K562 (cell line): ENCODE results near the gene SOX12. TPM values are rescaled to one million over a fixed set of nuclear protein-coding genes. Genes with fewer than 3 reads are reported as not detected.
A peak's percentile ranks its signal among the peaks of the same experiment; 100 is the strongest.

Experiments used
- COPS2 ChIP-seq: fragments of 450-650 bp; conservative IDR thresholded peaks from 2 replicates; pipeline ENCODE4 v1.6.1; 2016; ENCODE audit warnings: mild to moderate bottlenecking, moderate library complexity
- CTCF ChIP-seq, 3 experiments: IDR thresholded peaks in 2 of 3; conservative IDR thresholded peaks in 1 of 3; 2 replicates each; pipeline ENCODE4 v1.5.1; 2011 to 2012; ENCODE audit warnings: low read length in 3 of 3, mild to moderate bottlenecking in 3 of 3, control low read depth in 2 of 3, improper control_type of control experiment in 1 of 3, inconsistent platforms in 1 of 3, low read depth in 1 of 3, mixed read lengths in 1 of 3, moderate library complexity in 1 of 3; ENCODE audit not compliant: insufficient read depth in 2 of 3
- ESRRA ChIP-seq: fragments of 450-650 bp; IDR thresholded peaks from 2 replicates; pipeline ENCODE4 v1.6.1; 2014; ENCODE audit warnings: low read depth, mild to moderate bottlenecking, moderate library complexity, borderline replicate concordance
- KDM5B ChIP-seq: fragments of 200-600 bp; sonication (generic); IDR thresholded peaks from 2 replicates; pipeline ENCODE4 v1.6.1; 2012; ENCODE audit warnings: low read depth, mild to moderate bottlenecking, moderate library complexity, low read length, control low read depth, inconsistent platforms; ENCODE audit not compliant: insufficient replicate concordance
- NR2C2 ChIP-seq, 2 experiments: fragments of 200-800 bp in 1 of 2; sonication (Bioruptor generic) in 1 of 2; sonication (generic) in 1 of 2; formaldehyde crosslinking in 1 of 2; IDR thresholded peaks; 2 replicates each; pipeline versions ENCODE4 v1.6.1 to v1.8.0; 2016 to 2022; ENCODE audit warnings: mild to moderate bottlenecking in 1 of 2, missing compliant biosample characterization in 1 of 2, missing genetic modification characterization in 1 of 2, missing genetic modification reagents in 1 of 2
- SAP30 ChIP-seq: fragments of 200-600 bp; sonication (generic); IDR thresholded peaks from 2 replicates; pipeline ENCODE4 v1.6.1; 2012; ENCODE audit warnings: borderline replicate concordance, low read depth, mild to moderate bottlenecking, moderate library complexity, low read length, control low read depth, inconsistent platforms; ENCODE audit not compliant: insufficient read depth, poor library complexity, severe bottlenecking
- SMC3 ChIP-seq: conservative IDR thresholded peaks from 2 replicates; pipeline ENCODE4 v1.6.1; 2011; ENCODE audit warnings: low read depth, low read length, improper control_type of control experiment; ENCODE audit not compliant: insufficient read depth
- XRCC3 ChIP-seq: fragments of 450-650 bp; IDR thresholded peaks from 2 replicates; pipeline ENCODE4 v1.6.1; 2017; ENCODE audit warnings: mild to moderate bottlenecking, moderate library complexity
- ZFPM2 ChIP-seq: fragments of 250-450 bp; sonication (Bioruptor Pico); IDR thresholded peaks from 2 replicates; pipeline ENCODE4 v1.5.1; 2022; ENCODE audit warnings: mild to moderate bottlenecking
- ZNF12 ChIP-seq: sonication (generic); formaldehyde crosslinking; IDR thresholded peaks from 2 replicates; pipeline ENCODE4 v1.4.0; 2020; ENCODE audit warnings: mild to moderate bottlenecking, missing genetic modification reagents
- ZNF561 ChIP-seq: fragments of 450-650 bp; formaldehyde crosslinking; conservative IDR thresholded peaks from 2 replicates; pipeline ENCODE4 v1.4.0; 2020; ENCODE audit warnings: mild to moderate bottlenecking, moderate library complexity
- polyA plus RNA-seq, 8 experiments: library from polyadenylated mRNA; depleted of rRNA in 4 of 8; stranded (reverse) in 5 of 8; unstranded in 3 of 8; fragments of >200 nt; fragmentation: Nextera tagmentation in 2 of 8; fragmentation: Illumina TruSeq in 1 of 8; extraction: Ambion mirVana in 2 of 8; extraction: Trizol in 1 of 8; gene quantifications; 2 replicates each; pipeline versions ENCODE4 v1.2.1 to v1.2.3, GENCODE V29; 2011 to 2014; ENCODE audit warnings: inconsistent platforms in 1 of 8, missing spikeins in 1 of 8
- total RNA-seq, 7 experiments: library from RNA; depleted of rRNA in 6 of 7; stranded (reverse); fragments of >200 nt in 6 of 7; fragmentation: Illumina TruSeq in 2 of 7; extraction: Trizol in 2 of 7; gene quantifications; 2 replicates each; pipeline versions ENCODE4 v1.2.1 to v1.2.3, GENCODE V29; 2011 to 2021; ENCODE audit warnings: low replicate concordance in 1 of 7
- TF ChIP-seq, protein P1 (sequence below): fragments of 200-800 bp; sonication (Bioruptor generic); IDR thresholded peaks from 2 replicates; pipeline ENCODE4 v1.6.1; 2016; ENCODE audit warnings: missing genetic modification characterization, missing compliant biosample characterization
- TF ChIP-seq, protein P2 (sequence below): sonication (generic); formaldehyde crosslinking; IDR thresholded peaks from 2 replicates; pipeline ENCODE4 v1.8.0; 2022; ENCODE audit warnings: mild to moderate bottlenecking, missing genetic modification reagents
- TF ChIP-seq, protein P3 (sequence below): fragments of 450-650 bp; IDR thresholded peaks from 2 replicates; pipeline ENCODE4 v1.6.1; 2016; ENCODE audit warnings: borderline replicate concordance

SOX12 gene
- total and polyA plus RNA-seq, 9 of the 15 experiments (the other 6 are each of a cell fraction or from before 2014, with no cell fraction given): 0.42 to 26.3 (median 2.6) TPM

GRCh38 chr20:297925-298775 is 27.2 kb upstream of the SOX12 start (continued):
- TF ChIP-seq, protein P1, sequence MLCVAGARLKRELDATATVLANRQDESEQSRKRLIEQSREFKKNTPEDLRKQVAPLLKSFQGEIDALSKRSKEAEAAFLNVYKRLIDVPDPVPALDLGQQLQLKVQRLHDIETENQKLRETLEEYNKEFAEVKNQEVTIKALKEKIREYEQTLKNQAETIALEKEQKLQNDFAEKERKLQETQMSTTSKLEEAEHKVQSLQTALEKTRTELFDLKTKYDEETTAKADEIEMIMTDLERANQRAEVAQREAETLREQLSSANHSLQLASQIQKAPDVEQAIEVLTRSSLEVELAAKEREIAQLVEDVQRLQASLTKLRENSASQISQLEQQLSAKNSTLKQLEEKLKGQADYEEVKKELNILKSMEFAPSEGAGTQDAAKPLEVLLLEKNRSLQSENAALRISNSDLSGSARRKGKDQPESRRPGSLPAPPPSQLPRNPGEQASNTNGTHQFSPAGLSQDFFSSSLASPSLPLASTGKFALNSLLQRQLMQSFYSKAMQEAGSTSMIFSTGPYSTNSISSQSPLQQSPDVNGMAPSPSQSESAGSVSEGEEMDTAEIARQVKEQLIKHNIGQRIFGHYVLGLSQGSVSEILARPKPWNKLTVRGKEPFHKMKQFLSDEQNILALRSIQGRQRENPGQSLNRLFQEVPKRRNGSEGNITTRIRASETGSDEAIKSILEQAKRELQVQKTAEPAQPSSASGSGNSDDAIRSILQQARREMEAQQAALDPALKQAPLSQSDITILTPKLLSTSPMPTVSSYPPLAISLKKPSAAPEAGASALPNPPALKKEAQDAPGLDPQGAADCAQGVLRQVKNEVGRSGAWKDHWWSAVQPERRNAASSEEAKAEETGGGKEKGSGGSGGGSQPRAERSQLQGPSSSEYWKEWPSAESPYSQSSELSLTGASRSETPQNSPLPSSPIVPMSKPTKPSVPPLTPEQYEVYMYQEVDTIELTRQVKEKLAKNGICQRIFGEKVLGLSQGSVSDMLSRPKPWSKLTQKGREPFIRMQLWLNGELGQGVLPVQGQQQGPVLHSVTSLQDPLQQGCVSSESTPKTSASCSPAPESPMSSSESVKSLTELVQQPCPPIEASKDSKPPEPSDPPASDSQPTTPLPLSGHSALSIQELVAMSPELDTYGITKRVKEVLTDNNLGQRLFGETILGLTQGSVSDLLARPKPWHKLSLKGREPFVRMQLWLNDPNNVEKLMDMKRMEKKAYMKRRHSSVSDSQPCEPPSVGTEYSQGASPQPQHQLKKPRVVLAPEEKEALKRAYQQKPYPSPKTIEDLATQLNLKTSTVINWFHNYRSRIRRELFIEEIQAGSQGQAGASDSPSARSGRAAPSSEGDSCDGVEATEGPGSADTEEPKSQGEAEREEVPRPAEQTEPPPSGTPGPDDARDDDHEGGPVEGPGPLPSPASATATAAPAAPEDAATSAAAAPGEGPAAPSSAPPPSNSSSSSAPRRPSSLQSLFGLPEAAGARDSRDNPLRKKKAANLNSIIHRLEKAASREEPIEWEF: no peak
- TF ChIP-seq ZNF12 (0 out of 2 replicates have a peak, but pooled peaks have one; percentile 3), ESRRA (no peak), SMC3 (no peak), ZNF561 (CRISPR knock-in tag) (no peak), KDM5B (peak; percentile 77), COPS2 (no peak), CTCF (IDR thresholded peaks at IDR 0.05 in 2 of 3, conservative IDR thresholded peaks at IDR 0.05 in 1 of 3; ENCODE audit: insufficient read depth in 2 of 3, low read depth in 1 of 3, low read length in 3 of 3) (no peak), XRCC3 (no peak), NR2C2 (CRISPR knock-in tag; IDR thresholded peaks at IDR 0.05) (0 out of 2 replicates have a peak, but pooled peaks have one; percentile 31), NR2C2 (tag; IDR thresholded peaks at IDR 0.05) (peak; percentile 37), ZFPM2 (CRISPR knock-in tag) (no peak), SAP30 (peak; percentile 38)
- TF ChIP-seq, protein P2, sequence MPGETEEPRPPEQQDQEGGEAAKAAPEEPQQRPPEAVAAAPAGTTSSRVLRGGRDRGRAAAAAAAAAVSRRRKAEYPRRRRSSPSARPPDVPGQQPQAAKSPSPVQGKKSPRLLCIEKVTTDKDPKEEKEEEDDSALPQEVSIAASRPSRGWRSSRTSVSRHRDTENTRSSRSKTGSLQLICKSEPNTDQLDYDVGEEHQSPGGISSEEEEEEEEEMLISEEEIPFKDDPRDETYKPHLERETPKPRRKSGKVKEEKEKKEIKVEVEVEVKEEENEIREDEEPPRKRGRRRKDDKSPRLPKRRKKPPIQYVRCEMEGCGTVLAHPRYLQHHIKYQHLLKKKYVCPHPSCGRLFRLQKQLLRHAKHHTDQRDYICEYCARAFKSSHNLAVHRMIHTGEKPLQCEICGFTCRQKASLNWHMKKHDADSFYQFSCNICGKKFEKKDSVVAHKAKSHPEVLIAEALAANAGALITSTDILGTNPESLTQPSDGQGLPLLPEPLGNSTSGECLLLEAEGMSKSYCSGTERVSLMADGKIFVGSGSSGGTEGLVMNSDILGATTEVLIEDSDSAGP: no peak
- TF ChIP-seq, protein P3, sequence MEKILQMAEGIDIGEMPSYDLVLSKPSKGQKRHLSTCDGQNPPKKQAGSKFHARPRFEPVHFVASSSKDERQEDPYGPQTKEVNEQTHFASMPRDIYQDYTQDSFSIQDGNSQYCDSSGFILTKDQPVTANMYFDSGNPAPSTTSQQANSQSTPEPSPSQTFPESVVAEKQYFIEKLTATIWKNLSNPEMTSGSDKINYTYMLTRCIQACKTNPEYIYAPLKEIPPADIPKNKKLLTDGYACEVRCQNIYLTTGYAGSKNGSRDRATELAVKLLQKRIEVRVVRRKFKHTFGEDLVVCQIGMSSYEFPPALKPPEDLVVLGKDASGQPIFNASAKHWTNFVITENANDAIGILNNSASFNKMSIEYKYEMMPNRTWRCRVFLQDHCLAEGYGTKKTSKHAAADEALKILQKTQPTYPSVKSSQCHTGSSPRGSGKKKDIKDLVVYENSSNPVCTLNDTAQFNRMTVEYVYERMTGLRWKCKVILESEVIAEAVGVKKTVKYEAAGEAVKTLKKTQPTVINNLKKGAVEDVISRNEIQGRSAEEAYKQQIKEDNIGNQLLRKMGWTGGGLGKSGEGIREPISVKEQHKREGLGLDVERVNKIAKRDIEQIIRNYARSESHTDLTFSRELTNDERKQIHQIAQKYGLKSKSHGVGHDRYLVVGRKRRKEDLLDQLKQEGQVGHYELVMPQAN: 0 out of 2 replicates have a peak, but pooled peaks have one; percentile 38
